ENCODE measurements around the gene HPCAL4. TPM values are rescaled to one million over a fixed set of nuclear protein-coding genes. Genes with fewer than 3 reads are reported as not detected.

Gene HPCAL4
- total and polyA plus RNA-seq, 9 of the 15 experiments (the other 6 are each of a cell fraction or from before 2014, with no cell fraction given): 0.01 to 0.04 (median 0.04) TPM; not detected in 4

DNA sequence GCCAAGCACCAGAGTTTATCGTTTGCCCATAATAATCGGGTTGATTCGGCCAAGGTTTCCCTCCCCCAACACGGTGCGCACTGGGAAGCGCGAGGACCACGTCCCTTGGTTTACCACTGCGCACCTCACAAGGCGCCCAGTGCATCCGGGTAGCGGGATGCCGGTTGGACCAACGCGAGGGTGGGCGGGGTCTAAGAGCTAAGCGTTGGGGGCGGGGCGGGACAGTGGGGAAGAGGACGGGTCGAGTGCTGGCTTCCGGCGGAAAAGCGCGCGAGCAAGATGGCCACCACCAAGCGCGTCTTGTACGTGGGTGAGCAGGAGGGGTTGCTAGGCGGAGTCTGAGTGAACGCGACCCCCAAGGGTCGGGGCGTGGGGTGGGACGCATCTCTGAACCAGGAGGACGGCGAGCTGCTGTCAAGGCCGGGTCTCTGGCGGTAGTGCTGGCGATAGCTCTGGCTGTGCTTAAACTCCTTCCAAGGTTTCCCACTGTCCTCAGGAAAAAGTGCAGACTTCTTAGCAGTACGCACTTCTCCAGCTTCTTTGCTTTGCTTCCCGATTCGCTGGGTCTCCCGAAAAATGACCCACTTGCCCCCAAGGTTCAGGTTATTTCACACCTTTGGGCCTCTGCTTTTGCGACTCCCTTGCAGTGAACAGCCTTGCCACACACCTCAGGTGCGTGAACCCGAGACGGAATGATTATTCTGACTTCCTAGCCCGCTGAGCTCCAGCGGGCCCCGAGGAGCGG lies 47.6 kb upstream of the HPCAL4 start, which contains the start of gene PPIE (continued):
- TF ChIP-seq, protein P1, sequence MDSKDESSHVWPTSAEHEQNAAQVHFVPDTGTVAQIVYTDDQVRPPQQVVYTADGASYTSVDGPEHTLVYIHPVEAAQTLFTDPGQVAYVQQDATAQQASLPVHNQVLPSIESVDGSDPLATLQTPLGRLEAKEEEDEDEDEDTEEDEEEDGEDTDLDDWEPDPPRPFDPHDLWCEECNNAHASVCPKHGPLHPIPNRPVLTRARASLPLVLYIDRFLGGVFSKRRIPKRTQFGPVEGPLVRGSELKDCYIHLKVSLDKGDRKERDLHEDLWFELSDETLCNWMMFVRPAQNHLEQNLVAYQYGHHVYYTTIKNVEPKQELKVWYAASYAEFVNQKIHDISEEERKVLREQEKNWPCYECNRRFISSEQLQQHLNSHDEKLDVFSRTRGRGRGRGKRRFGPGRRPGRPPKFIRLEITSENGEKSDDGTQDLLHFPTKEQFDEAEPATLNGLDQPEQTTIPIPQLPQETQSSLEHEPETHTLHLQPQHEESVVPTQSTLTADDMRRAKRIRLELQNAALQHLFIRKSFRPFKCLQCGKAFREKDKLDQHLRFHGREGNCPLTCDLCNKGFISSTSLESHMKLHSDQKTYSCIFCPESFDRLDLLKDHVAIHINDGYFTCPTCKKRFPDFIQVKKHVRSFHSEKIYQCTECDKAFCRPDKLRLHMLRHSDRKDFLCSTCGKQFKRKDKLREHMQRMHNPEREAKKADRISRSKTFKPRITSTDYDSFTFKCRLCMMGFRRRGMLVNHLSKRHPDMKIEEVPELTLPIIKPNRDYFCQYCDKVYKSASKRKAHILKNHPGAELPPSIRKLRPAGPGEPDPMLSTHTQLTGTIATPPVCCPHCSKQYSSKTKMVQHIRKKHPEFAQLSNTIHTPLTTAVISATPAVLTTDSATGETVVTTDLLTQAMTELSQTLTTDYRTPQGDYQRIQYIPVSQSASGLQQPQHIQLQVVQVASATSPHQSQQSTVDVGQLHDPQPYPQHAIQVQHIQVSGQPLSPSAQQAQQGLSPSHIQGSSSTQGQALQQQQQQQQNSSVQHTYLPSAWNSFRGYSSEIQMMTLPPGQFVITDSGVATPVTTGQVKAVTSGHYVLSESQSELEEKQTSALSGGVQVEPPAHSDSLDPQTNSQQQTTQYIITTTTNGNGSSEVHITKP (IDR thresholded peaks at IDR 0.05; ENCODE audit: partially characterized antibody): peak; percentile 88
- TF ChIP-seq ZNF146 (CRISPR knock-in tag; IDR thresholded peaks at IDR 0.05; ENCODE audit: unreplicated experiment) (no peak), SNAPC5 (CRISPR knock-in tag; IDR thresholded peaks at IDR 0.05) (no peak), HMG20B (CRISPR knock-in tag; IDR thresholded peaks at IDR 0.05) (no peak), ZNF830 (CRISPR knock-in tag; IDR thresholded peaks at IDR 0.05) (no peak), MLLT1 (IDR thresholded peaks at IDR 0.05) (0 out of 4 replicates have a peak, but pooled peaks of 1 of the 2 experiments have one; percentile 15), ZNF778 (CRISPR knock-in tag; IDR thresholded peaks at IDR 0.05) (no peak), MAFG (tag; conservative IDR thresholded peaks at IDR 0.05) (peak; percentile 68), SIN3B (IDR thresholded peaks at IDR 0.05; ENCODE audit: low read depth) (peak; percentile 95), ZNF239 (CRISPR knock-in tag; IDR thresholded peaks at IDR 0.05) (no peak), KDM1A (IDR thresholded peaks at IDR 0.05) (no peak), MECOM (CRISPR knock-in tag; IDR thresholded peaks at IDR 0.05) (0 out of 2 replicates have a peak, but pooled peaks have one; percentile 24), CBFA2T2 (conservative IDR thresholded peaks at IDR 0.05) (no peak), HDAC1 (IDR thresholded peaks at IDR 0.05) (peak; percentile 10 to 94; a peak in 3 of 4 replicates), C11orf30 (IDR thresholded peaks at IDR 0.05; ENCODE audit: low read depth) (peak; percentile 97), ZBTB11 (CRISPR knock-in tag; IDR thresholded peaks at IDR 0.05) (peak in 1 of 3 experiments; percentile 92; a peak in 2 of 6 replicates), EHMT2 (IDR thresholded peaks at IDR 0.05) (peak; percentile 64; the same call in 1 of the 2 replicates)
- TF ChIP-seq, protein P2, sequence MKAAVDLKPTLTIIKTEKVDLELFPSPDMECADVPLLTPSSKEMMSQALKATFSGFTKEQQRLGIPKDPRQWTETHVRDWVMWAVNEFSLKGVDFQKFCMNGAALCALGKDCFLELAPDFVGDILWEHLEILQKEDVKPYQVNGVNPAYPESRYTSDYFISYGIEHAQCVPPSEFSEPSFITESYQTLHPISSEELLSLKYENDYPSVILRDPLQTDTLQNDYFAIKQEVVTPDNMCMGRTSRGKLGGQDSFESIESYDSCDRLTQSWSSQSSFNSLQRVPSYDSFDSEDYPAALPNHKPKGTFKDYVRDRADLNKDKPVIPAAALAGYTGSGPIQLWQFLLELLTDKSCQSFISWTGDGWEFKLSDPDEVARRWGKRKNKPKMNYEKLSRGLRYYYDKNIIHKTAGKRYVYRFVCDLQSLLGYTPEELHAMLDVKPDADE (conservative IDR thresholded peaks at IDR 0.05; ENCODE audit: control insufficient read depth, low read depth, low read length): peak; percentile 22; the same call in 1 of the 2 replicates
